Measurements from ENCODE around the gene GDE1.

Gene GDE1

GRCh38 chr16:19524616-19525384 lies 2.9 kb upstream of the GDE1 start:
- peaks cover 3% of the 10 kb centered on the region; the same call in 1 of the 2 replicates for H3K4me1 ChIP-seq
- H3K9me3 ChIP-seq: no peaks in the 10 kb centered on the region
- DNase-seq: no peak
- H3K36me3 ChIP-seq: peaks cover 20% of the 10 kb centered on the region
- no peaks in the 10 kb centered on the region for H3K27me3 ChIP-seq
- no peak for TF ChIP-seq CTCF (IDR thresholded peaks at IDR 0.05; ENCODE audit: low read depth, low read length)
- peak overlapping the region; percentile 97 for H3K4me3 ChIP-seq (ENCODE audit: low read depth, low read length)

GRCh38 chr16:19524356-19524615 lies 2.4 kb upstream of the GDE1 start:
- peaks cover 15% of the 10 kb centered on the region for H3K36me3 ChIP-seq
- no peak for TF ChIP-seq CTCF (IDR thresholded peaks at IDR 0.05; ENCODE audit: low read depth, low read length)
- H3K4me1 ChIP-seq: peaks cover 3% of the 10 kb centered on the region; the same call in 1 of the 2 replicates
- H3K27me3 ChIP-seq: no peaks in the 10 kb centered on the region
- H3K9me3 ChIP-seq: no peaks in the 10 kb centered on the region
- DNase-seq: no peak
- H3K4me3 ChIP-seq (ENCODE audit: low read depth, low read length): peak overlapping the region; percentile 97

GRCh38 chr16:19523559-19524355 lies 1.9 kb upstream of the GDE1 start, which contains the start of gene CCP110:
Gene CCP110, plus strand, starts transcription at chr16:19523942. Its CDS starts 3,940 bp downstream, at chr16:19527882.
- Histone ChIP-seq H3K36me3 (peaks cover 10% of the 10 kb centered on the region), H3K4me1 (peaks cover 3% of the 10 kb centered on the region; the same call in 1 of the 2 replicates), H3K9me3 (no peaks in the 10 kb centered on the region), H3K27me3 (no peaks in the 10 kb centered on the region), H3K4me3 (ENCODE audit: low read depth, low read length) (peak within 1 kb of the TSS; percentile 97)
- DNase-seq: peak; percentile 98
- TF ChIP-seq CTCF (IDR thresholded peaks at IDR 0.05; ENCODE audit: low read depth, low read length): no peak

- H3K27me3 ChIP-seq: no peaks in the 10 kb centered on the region
- TF ChIP-seq CTCF (IDR thresholded peaks at IDR 0.05; ENCODE audit: low read depth, low read length): no peak
- peaks cover 3% of the 10 kb centered on the region for H3K4me1 ChIP-seq
- peaks cover 4% of the 10 kb centered on the region for H3K36me3 ChIP-seq
- peak overlapping the region; percentile 97 for H3K4me3 ChIP-seq (ENCODE audit: low read depth, low read length)
- DNase-seq: no peak
- no peaks in the 10 kb centered on the region for H3K9me3 ChIP-seq
Observed at GRCh38 chr16:19523184-19523558, 1.3 kb upstream of the GDE1 start.

GRCh38 chr16:19522760-19523159 lies 862 bp upstream of the GDE1 start:
- H3K27me3 ChIP-seq: no peaks in the 10 kb centered on the region
- H3K4me1 ChIP-seq: peaks cover 3% of the 10 kb centered on the region
- no peaks in the 10 kb centered on the region for H3K9me3 ChIP-seq
- TF ChIP-seq CTCF (IDR thresholded peaks at IDR 0.05; ENCODE audit: low read depth, low read length): no peak
- no peak for DNase-seq
- H3K36me3 ChIP-seq: peaks cover under 1% of the 10 kb centered on the region
- H3K4me3 ChIP-seq (ENCODE audit: low read depth, low read length): no peak overlapping the region

GRCh38 chr16:19522397-19522732 lies 467 bp upstream of the GDE1 start:
- Histone ChIP-seq H3K4me1 (peaks cover 4% of the 10 kb centered on the region), H3K27me3 (no peaks in the 10 kb centered on the region), H3K36me3 (no peaks in the 10 kb centered on the region), H3K4me3 (ENCODE audit: low read depth, low read length) (peak overlapping the region; percentile 92), H3K9me3 (no peaks in the 10 kb centered on the region)
- no peak for TF ChIP-seq CTCF (IDR thresholded peaks at IDR 0.05; ENCODE audit: low read depth, low read length)
- DNase-seq: no peak

Measured in BE2C (cell line).